ENCODE measurements around the gene NDNF. TPM values are rescaled to one million over a fixed set of nuclear protein-coding genes. Genes with fewer than 3 reads are reported as not detected.

NDNF gene
- total RNA-seq, 1 donor from 2014 or later, result 1.3 TPM

DNA sequence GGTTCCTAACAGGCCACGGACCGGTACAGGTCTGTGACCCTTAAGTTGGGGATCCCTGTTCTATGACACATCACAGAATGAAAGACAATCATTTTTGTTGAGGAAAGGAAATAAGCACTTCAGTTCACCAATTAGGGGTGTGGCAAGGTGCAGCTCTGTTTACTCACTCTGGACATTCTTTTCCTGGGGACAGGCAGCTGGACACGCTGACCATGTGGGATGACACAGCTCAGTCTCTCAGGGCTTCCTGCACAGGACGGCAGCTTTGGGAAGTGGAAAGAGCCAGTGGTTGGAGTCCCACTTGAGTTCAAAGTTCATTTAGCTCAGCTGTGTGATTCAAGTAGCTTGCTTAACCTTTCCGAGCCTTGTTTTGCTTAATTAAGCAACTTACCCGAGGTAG lies 55.7 kb downstream of the NDNF start:
- H3K9me3 Mint-ChIP-seq (ENCODE audit: unreplicated experiment), result no peaks in the 10 kb centered on the region
- H3K4me1 Mint-ChIP-seq (ENCODE audit: low read depth, unreplicated experiment), result no peaks in the 10 kb centered on the region
- H3K27me3 Mint-ChIP-seq (ENCODE audit: unreplicated experiment), result no peaks in the 10 kb centered on the region
- H3K27ac Mint-ChIP-seq (ENCODE audit: unreplicated experiment), result no peak overlapping the region
- TF ChIP-seq, protein P1, sequence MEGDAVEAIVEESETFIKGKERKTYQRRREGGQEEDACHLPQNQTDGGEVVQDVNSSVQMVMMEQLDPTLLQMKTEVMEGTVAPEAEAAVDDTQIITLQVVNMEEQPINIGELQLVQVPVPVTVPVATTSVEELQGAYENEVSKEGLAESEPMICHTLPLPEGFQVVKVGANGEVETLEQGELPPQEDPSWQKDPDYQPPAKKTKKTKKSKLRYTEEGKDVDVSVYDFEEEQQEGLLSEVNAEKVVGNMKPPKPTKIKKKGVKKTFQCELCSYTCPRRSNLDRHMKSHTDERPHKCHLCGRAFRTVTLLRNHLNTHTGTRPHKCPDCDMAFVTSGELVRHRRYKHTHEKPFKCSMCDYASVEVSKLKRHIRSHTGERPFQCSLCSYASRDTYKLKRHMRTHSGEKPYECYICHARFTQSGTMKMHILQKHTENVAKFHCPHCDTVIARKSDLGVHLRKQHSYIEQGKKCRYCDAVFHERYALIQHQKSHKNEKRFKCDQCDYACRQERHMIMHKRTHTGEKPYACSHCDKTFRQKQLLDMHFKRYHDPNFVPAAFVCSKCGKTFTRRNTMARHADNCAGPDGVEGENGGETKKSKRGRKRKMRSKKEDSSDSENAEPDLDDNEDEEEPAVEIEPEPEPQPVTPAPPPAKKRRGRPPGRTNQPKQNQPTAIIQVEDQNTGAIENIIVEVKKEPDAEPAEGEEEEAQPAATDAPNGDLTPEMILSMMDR (IDR thresholded peaks at IDR 0.05; ENCODE audit: partially characterized antibody, unreplicated experiment), result no peak
- H3K4me3 Mint-ChIP-seq (ENCODE audit: unreplicated experiment), result no peak overlapping the region
- DNase-seq, result no peak
- no peaks in the 10 kb centered on the region for H3K36me3 Mint-ChIP-seq (ENCODE audit: unreplicated experiment)

DNA sequence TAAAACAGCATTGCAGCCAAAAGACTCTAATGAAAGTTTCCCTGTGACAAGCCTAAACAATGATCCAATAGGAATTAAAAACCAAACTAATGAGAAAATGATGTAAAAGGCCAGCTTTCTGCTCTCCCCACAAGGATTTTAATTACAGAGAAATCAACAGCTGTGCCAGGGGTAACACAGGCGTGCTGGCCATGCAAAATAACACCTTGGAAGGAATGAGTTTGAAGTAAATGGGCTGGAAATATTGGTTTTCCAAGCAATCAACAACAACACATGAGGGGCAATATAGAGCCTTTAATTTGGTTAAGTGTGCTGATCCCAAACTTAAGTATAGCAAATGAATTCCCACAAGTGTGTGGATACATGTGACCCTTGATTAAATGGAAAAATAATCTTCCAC lies 56.9 kb downstream of the NDNF start:
- Mint-ChIP-seq H3K36me3 (ENCODE audit: unreplicated experiment) (no peaks in the 10 kb centered on the region), H3K27ac (ENCODE audit: unreplicated experiment) (no peak overlapping the region), H3K9me3 (ENCODE audit: unreplicated experiment) (no peaks in the 10 kb centered on the region), H3K4me3 (ENCODE audit: unreplicated experiment) (no peak overlapping the region), H3K4me1 (ENCODE audit: low read depth, unreplicated experiment) (no peaks in the 10 kb centered on the region), H3K27me3 (ENCODE audit: unreplicated experiment) (no peaks in the 10 kb centered on the region)
- TF ChIP-seq, protein P1 (IDR thresholded peaks at IDR 0.05; ENCODE audit: partially characterized antibody, unreplicated experiment), result no peak
- no peak for DNase-seq

DNA sequence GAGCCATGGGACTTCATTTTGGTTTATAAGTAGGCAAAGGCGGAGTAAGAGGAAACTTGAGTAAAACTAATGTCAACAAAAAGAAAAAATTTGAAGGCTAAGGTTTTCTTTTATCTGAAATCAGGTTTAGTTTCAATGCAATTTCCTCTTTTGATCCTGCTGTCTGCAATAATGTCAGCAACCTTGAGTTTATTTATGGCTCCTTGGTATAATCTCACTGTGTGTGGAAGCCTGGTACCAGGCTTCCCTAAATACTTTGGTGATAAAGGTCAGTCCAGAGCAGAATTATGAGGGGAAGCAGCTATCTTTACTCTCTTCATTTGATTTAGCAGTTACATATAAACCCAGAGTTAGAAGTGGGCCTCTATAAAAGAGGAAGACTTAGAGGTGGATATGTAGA lies 57.8 kb downstream of the NDNF start:
- TF ChIP-seq, protein P1 (IDR thresholded peaks at IDR 0.05; ENCODE audit: partially characterized antibody, unreplicated experiment), result no peak
- Mint-ChIP-seq H3K36me3 (ENCODE audit: unreplicated experiment) (no peaks in the 10 kb centered on the region), H3K4me1 (ENCODE audit: low read depth, unreplicated experiment) (no peaks in the 10 kb centered on the region), H3K9me3 (ENCODE audit: unreplicated experiment) (no peaks in the 10 kb centered on the region), H3K4me3 (ENCODE audit: unreplicated experiment) (no peak overlapping the region), H3K27ac (ENCODE audit: unreplicated experiment) (no peak overlapping the region), H3K27me3 (ENCODE audit: unreplicated experiment) (no peaks in the 10 kb centered on the region)
- DNase-seq, result no peak

DNA sequence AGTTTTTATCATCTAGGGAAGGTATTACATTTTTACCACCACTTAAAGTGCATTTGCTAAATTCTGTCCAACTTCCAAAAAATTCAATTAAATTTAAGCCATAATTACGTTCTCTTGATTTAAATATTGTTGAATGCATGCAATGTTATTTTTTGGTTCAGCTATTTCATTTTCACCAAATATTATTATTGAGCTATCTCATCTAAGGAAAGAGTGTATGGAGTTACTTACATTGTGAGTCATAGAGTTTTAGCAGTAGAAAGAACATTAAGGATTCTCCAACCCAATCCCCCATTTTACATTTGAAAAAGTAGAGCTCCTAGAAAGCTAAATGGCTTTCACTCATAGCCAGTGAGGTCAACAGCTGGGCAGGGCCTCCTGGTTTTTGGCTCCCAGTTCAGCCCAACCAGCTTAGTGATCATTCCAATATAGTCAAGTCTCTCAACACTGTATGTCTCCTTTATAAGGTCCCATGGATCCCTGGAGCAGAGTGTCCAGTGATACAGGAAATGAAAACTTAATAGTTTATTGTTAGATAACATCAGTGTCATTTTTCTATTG lies 60.5 kb downstream of the NDNF start:
- Mint-ChIP-seq H3K36me3 (ENCODE audit: unreplicated experiment) (no peaks in the 10 kb centered on the region), H3K27me3 (ENCODE audit: unreplicated experiment) (no peaks in the 10 kb centered on the region), H3K4me3 (ENCODE audit: unreplicated experiment) (no peak overlapping the region), H3K27ac (ENCODE audit: unreplicated experiment) (no peak overlapping the region), H3K4me1 (ENCODE audit: low read depth, unreplicated experiment) (no peaks in the 10 kb centered on the region), H3K9me3 (ENCODE audit: unreplicated experiment) (no peaks in the 10 kb centered on the region)
- DNase-seq, result no peak
- TF ChIP-seq, protein P1 (IDR thresholded peaks at IDR 0.05; ENCODE audit: partially characterized antibody, unreplicated experiment), result no peak

DNA sequence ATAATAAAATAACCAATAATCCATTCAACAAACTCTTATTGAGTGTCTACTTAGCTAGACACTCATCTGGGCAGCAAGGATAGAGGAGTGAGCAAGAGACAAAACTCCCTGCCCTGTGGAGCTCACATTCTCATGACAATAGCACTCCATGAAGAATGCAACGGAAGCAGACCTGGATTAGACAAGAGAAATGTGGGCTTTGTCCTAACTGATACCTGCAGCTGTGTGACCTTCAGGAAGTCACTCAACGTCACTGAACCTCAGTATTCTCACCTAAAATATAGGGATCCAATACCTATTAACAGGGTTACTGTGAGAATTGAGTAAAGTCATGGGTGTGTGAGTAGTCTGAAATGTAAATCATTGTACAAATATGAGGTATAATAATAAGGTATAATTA lies 61.2 kb downstream of the NDNF start:
- Mint-ChIP-seq H3K36me3 (ENCODE audit: unreplicated experiment) (no peaks in the 10 kb centered on the region), H3K27ac (ENCODE audit: unreplicated experiment) (no peak overlapping the region), H3K4me3 (ENCODE audit: unreplicated experiment) (no peak overlapping the region), H3K27me3 (ENCODE audit: unreplicated experiment) (no peaks in the 10 kb centered on the region), H3K4me1 (ENCODE audit: low read depth, unreplicated experiment) (no peaks in the 10 kb centered on the region), H3K9me3 (ENCODE audit: unreplicated experiment) (no peaks in the 10 kb centered on the region)
- TF ChIP-seq, protein P1 (IDR thresholded peaks at IDR 0.05; ENCODE audit: partially characterized antibody, unreplicated experiment), result no peak
- no peak for DNase-seq
